ENCODE results near the gene CCDC182.

CCDC182 gene

DNA sequence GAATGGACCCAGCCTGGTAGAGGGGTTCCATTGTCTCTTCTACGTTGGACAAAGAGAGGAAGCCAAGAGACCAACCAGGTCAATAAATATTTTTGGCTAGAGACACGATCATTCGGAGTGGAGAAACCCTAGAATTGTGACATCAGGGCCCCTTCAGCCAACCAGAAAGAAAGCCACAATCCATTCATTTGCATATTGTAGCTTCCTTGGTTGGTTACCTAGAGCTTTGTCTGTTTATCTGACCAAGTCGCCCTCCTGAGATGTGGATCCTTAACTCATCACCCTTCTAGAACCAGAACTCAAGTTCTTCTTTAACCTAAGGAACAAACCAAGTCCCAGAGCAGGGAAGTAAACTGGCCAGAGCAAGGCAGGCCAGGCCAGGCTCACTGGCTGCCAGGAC, at the start of gene CCDC182:
TSS of gene CCDC182 (minus strand) at position 58 of the 400 bp plus-strand sequence. CDS start at position 31, 27 bp downstream.
- DNase-seq (ENCODE audit: low read depth in 2 of 2): no peak

DNA sequence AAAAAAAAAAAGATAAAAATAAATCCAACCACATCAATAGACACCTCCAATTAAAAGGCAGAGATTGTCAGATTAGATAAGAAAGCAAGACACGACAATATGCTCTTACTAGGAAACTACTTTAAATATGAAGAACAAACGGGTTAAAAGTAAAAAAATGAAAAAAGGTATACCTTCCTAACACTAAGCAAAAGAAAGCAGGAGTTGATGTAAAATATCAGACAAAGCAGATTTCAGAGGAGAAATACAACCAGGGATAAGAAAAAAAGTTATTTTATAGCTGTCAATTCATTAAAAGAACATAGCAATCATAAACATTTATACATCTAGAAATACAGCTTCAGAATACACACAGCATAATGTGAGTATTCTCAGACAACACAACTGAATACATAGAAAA, 49.7 kb upstream of the CCDC182 start:
- no peak for DNase-seq (ENCODE audit: low read depth in 2 of 2)

DNA sequence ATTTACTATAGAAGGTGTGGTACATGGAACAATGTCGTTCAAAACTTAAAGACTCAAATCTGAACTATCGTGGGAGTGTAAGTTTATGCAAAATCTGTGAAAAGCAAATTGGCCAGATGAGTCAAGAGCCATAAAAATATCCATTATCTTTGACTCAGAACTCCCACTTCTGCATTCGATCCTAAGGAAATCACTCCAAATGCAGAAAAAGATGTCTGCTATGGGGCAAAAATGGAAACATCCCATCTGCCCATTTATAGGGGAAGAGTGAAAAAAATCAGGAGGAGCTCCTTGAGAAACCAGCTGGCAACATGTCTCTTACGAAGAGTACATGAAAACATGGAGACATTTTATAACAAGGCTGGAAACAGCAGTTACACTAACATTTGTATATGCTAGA, 43.6 kb upstream of the CCDC182 start:
- no peak for DNase-seq (ENCODE audit: low read depth in 2 of 2)

DNA sequence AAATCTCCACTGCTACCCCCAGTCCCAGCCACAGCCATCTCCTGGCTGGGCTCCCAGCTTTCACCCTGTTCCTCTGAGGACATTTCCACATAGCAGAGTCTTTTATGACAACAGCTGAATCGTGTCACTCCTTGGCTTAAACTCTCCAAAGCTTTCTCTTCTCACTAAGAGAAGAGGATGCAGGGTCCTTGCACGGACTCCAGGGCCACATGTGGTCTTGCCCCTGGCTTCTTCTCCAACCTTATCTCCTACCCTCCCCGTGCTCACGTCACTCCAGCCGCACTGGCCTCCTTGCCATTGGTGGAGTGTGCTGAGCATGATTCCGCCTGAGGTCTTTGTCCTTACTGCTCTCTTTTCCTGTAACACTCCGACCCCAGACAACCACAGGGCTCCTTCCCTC, 39.9 kb upstream of the CCDC182 start:
- no peak for DNase-seq (ENCODE audit: low read depth in 2 of 2)

DNA sequence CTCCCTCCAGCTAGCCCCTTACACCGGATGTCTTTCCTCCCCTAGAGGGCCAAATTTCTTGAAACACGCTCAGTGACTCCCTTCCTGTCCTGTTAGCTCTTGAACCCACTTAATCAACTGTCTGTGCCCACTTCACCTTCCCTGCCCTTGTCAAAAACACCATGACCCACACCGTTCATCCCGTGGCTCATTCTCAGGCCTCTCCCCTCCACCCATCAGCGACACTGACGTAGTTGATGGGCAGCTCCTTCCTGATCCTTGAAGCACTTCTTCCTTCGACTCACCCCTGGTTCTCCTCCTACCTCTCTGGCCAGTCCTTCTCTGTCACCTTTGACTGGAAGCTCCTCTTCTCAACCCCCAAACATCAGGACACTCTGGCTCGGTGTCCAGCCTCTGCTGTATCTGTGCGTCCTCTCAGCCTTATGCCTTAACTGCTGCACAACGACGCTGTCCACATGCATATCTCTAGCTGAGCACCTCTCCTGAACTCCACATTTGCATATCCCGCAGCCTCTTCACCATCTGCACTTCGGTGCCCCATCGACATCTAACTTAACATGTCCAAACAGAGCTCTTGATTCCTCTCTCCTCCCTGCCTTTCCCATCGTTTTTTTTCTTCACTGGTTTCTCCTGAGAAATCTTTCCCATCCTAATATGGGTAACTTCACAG, 39.3 kb upstream of the CCDC182 start:
- no peak for DNase-seq (ENCODE audit: low read depth in 2 of 2)

DNA sequence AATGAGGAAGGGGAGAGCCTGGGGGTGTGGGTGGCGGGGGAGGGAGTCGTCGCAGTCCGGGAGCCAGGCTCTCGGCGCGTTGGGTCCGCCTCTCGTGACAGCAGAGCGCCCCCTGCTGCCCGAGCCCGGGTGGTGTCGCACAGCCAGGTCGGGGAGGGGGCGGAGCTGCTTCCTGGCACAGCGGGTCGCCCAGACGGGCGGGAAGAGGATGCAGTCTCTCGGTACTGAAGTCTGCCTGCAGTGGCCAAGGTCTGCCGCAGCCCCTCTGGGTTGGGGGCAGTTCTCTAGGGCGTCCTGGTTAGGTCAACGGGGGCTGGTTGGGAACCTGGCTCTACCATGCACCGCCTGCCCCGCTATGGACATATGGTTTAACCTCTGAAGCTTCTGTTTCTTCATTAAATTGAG, 38.2 kb upstream of the CCDC182 start:
- DNase-seq (ENCODE audit: low read depth in 2 of 2): peak; percentile 2 to 3

DNA sequence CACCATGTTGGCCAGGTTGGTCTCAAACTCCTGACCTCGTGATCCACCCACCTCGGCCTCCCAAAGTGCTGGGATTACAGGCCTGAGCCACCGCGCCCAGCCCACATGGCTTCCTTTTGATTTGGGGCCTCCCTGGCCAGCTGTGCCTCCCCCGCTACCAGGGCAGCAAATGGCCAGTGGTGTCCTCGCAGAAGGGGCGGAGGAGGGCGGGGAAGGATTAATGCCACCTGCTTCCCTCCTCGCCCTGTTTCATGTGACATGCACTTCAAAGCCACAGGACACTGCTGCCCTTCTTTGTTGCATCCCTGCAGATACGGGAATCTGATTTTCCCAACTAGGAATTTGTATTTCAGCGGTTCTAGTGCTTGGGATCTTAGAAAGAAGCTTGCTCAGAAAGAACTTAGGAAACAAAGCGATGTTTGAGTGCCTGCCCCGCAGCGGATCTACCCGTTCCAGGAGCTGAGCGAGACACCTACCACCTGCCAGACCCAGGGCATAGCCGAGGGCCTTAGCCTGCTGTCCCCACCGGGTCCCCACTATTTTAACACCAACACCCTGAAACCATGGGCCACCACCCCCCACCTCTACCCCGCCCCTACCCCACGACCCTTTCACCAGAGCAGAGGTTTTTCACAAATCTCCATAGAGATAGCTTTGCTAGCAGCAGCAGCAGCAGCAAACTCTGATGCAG, 37.7 kb upstream of the CCDC182 start:
- no peak for DNase-seq (ENCODE audit: low read depth in 2 of 2)

DNA sequence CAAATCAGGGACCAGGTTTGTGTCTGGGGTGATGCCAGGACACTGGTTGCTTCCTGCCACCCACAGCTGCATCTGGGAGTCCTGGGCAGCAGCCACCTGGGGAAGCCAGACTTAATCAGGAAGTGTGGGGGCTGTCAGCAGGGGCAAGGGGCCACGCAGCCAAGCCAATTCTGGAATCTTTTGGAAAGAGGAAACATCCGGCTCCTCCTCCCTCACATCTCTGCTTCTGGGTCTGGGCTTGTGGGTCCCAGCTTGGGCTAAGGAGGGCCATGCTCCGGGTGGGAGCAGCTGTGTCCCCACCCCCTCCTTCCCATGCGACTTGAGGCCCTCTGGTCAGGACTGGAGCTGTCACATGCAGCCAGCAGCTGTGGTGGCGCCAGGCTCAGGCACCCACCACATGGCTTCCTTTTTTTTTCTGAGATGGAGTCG, 37.0 kb upstream of the CCDC182 start:
- no peak for DNase-seq (ENCODE audit: low read depth in 2 of 2)

DNA sequence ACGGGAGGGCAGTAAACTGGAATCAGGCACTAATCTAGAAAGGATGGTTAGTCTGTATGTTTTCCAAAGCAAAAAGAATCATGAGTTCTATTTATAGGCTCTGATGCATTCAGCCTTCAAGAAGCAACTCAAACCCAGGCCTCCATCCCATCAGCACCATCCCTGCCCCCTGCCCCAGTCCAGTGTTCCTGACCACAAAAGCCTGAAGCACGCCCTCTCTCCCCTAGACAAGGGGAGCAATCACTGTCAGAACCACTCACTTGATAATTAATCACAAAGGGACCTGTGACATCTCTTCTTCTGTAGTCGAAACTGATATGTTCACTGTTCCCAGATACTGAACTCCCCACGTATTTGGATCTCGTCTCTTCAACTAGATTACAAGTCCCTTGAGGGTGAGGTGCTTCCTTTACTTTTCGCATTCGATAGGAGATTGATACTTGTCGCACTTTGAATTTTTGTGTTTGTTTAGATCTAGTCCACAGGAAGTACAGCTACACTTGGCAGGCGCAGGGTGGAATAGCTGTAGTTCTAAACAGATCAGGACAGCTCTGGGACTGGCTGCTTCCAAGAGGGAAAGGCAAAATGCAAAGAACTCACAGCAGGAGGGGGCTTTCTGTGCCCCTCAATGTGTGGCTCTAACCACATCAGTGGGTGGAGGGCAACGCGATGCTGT, 36.4 kb upstream of the CCDC182 start:
- DNase-seq (ENCODE audit: low read depth in 2 of 2): no peak

DNA sequence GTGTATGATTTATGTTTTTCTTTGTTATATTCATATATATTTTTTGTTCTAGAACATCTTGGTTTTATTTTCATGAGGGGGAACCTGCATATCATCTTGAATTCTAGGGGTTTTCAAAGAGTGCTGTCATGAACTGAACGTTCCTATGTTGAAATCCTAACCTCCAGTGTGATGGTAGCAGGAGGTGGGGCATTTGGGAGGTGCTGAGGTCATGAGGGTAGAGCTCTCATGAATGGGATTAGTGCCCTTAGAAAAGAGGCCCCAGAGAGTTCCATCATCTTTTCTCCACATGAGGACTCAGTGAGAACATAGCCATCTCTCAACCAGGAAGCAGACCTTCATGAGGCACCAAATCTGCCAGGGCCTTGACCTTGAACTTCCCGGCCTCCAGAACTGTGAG, 34.6 kb upstream of the CCDC182 start:
- DNase-seq (ENCODE audit: low read depth in 2 of 2): no peak

DNA sequence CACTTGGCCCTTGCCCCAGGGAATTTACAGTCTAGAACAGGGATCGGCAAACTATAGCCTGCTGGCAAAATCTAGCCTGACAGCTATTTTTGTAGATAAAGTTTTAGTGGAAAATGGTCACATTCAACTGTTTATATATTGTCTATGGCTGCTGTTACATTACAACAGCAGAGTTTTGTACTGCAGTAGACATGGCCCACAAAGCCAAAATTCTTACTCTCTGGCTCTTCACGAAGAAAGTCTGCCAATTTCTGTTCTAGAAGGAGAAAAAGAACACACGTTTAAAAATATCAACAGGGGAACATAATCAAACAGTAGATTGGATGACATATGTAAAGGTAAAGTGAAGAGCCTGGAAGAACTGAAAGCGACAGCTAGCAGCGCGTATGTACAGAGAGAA, 33.2 kb upstream of the CCDC182 start:
- DNase-seq (ENCODE audit: low read depth in 2 of 2): no peak

DNA sequence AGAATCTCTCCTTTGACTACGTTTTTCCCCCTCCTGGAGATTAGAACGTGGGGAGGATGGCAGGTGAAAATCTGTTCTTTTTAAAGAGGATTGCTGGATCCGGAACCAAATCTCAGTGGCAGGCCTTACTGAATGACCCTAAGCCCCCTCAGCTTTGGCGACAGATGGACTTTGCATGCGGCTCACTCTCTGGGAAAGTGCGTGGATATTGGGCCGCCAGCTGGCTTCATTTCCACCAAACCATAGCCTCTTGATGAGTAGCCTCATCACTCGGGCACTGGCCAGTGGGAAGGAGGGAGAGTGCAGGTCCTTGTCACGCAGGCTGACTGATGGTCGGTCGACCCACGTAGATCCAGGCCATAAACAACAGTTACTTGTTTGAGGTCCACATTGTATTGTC, 31.3 kb upstream of the CCDC182 start:
- DNase-seq (ENCODE audit: low read depth in 2 of 2): no peak

DNA sequence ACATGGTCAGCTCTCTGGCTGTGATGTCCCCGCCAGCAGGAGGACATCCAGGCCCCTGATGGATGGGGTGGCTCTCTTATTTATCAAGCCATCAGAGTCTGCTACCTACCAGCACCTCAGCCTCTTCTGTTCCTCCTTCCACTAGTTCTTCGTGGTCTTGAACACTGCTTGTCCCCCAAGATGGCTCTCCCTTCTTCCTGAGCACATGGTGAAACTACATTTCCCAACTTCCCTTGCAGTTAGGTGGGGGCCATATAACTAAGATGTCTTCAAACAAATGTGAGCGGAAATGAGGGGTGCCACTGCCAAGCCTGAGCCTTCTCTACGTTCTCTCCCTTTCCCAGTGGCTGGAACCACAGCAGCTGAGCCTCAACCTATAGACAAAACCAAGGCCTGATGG, 29.8 kb upstream of the CCDC182 start:
- DNase-seq (ENCODE audit: low read depth in 2 of 2): no peak

DNA sequence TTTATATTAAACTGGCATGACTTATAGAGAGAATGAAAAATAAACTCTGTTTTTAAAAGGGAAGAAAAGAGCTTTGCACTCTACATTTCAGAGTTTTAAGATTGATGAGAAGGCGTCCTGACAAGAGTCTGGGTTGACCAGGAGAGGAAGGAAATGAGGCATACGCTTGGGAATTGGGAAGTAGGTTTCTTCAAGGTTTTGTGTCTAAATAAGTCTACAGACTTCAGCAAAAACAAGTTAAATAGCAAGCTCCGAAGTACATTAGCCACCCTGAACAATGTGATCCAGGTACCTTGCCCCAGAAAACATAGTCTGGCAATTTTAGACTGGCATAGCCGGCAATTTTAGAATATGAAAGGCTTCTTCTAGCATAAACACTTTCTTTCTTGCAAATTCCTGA, 28.5 kb upstream of the CCDC182 start:
- no peak for DNase-seq (ENCODE audit: low read depth in 2 of 2)

DNA sequence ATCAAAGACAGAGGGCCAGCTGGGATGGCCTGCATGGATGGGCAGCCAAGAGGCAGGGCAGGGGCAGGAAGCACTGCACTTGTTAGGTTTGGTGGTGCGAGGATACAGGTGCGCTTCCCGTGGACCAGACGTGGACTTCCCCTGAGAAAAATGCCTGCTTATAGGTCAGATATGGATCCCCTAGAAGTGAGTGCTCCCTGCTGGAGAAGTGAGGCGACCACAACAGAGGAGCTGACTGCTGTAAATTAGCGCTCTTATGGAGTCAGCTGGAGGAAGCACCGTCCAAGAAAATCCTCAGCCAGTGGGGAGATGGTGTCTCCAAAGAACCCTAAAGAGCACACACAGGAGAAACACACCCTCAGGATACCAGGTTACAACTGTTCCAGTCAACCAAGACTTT, 27.7 kb upstream of the CCDC182 start:
- no peak for DNase-seq (ENCODE audit: low read depth in 2 of 2)

DNA sequence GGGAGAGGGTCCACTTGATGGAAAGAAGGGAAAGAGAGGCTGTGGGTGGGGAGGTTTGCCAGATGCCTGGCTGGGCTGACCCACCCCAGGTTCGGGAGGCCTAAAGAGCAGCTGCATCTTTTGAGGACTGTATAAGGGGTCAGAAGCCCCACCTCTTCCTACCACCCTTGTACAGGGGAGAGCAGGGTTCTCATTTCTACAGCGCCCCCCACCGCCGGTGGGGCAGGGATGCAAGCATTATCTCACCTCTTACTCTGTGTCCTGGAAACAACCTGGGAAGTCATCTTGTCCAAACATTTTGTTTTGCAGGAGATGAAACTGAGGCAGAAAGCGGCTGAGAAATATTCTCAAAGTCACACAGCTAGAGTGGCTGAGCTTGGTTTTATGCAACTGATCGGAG, 22.5 kb upstream of the CCDC182 start:
- DNase-seq (ENCODE audit: low read depth in 2 of 2): no peak

DNA sequence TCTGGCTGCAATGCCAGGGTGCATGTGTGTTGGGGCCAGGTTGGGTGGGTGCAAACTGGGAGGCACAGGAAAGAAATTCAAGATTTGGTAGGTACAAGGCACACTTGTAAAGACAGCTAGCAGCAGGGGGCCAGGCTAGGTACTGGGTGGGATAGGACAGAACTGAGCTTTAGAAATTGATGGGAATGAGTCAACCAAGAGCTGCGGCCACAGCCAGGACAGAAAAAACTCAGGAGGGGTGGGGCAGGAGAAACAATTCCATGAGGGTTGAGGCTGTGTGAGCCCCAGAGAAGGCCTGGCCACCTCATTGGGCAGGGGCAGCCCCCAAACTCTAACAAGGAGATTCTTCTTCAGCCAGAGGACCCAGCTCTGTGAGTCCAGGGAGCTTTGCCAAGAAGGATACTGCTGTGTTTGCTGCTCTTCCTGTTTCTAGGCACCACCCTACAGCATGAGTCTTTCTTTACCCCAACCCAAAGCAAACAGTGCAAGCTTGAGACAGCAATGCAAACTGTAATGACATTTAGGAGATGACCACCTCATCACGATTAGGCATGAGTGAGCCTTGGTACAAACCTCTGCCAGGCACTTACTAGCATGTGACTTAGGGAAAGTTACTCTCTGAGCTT, 21.3 kb upstream of the CCDC182 start:
- no peak for DNase-seq (ENCODE audit: low read depth in 2 of 2)

DNA sequence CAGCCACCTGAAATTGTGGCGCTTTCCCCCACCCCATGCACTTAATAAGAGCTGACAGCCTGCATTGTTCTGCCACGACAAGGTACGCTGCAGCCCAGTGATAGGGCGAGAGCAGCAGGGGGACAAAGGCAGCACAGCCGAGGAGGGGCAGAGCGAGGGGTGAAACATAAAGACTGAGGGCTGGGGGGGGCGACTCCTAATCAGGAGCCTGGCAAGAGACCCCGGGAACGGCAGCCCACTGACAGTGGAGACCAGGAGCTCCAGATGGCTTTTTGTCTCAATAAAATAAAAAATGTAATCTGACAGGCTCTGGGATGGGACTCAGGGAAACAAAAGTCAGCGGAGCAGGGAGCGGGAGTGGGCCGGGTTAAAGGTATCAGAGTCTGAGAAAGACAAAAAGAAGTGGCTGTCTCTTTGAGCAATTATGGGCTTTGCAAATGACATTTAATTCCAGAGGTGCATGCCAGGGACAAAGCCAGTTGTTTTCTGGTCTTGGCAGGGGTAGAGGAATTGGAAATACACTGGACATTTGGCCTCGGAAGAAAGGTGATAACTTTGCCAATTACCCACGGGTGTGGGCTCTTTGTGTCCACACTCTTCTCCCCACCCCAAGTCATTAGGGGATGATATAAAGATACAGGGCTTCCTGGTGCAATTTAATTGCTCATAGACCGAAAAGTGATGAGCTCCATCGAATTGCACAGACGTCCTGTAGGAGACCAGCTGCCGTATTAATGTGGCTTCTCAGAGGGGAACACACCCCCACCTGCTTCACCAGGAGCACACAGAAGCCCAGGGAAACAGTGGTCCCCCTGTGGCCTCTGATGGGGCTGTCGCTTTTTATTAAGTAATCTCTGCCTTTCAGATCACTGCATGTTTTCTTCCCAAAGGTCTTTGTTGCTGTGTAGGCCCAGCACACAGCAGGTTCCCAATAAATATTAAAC, 17.6 kb upstream of the CCDC182 start:
- DNase-seq (ENCODE audit: low read depth in 2 of 2): no peak

DNA sequence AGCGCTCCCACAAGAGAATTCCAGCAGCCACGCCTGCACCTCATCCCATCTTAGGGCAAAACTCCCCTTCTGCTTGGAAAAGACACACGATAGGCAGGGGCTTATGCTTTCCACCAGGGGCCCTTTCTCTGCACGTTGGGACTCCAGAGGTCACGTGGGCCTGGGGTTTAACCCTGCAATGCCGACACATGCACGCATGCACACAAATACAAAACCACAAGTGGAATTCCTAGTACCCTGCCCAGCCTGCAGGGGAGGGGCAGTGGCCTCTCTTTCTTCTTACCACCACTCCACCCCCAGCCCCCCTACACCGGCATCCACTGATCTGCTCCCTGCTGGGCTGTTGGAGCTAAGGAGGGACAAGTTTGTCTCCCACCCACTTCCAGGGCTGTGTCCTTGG, 16.8 kb upstream of the CCDC182 start:
- DNase-seq (ENCODE audit: low read depth in 2 of 2): no peak

DNA sequence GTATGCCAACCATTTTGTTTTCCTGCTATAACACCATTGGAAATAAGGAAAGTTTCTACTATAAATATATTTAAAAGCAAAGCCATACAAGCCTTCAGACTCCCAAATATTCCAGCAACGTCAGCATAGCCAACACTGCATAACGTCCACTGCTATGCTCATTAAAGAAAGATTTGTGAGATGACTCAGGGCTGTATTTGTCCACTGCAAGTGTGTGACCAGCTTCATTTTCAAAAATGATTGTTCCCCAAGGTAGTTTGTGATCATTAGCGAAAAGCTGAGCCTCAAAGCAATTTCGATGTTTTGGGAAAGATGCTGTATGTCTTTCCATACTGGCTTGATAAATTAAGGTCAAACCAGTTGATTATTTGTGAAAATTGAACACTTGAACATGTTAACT, 14.9 kb upstream of the CCDC182 start:
- no peak for DNase-seq (ENCODE audit: low read depth in 2 of 2)

DNA sequence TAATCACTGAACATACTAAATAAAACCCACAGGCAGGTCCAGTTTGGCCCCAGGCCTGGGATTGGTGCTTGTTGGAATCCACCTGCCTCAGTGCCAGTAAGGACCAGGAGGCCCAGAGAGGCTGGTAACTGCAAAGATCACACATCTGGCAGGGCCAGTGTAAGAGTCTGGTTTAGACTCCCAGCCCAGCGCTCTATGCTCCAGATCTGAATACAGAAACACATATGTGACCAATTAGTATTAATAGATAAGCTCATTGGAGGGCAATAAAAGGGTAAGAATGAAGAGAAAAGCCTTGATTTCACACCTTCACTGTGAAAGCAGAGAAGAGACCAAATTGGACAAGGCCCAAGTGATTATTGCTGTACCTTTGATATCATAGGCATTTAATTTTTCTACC, 13.6 kb upstream of the CCDC182 start:
- DNase-seq (ENCODE audit: low read depth in 2 of 2): no peak

DNA sequence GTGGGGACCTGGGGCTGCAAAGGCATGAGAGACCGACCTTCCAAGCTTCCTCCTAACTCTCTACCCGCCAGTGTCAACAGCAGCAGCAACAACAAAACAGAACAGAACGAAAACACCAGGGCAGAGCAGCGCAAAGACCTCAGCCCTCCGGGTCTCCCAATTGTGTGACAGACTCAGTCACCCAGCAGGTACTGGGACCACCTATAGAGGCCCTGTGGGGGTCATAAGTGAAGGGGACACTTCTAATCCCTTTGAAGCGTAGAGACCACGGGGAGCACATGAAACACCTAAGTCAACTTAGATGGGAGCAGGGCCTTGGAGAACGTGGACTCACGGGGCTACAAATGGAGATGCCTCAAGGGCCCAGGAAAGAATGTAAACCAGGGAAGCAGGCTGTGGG, 12.6 kb upstream of the CCDC182 start:
- DNase-seq (ENCODE audit: low read depth in 2 of 2): no peak
